HCT116 (cell line): Measurements from ENCODE around the gene PDSS1. TPM values are rescaled to one million over a fixed set of nuclear protein-coding genes. Genes with fewer than 3 reads are reported as not detected.

ENCODE experiments used
- ATAC-seq: fragments of 200-7000 bp; cut with Tn5 transposase; 2 replicates; pipeline ENCODE4 v1.9.1; 2020; ENCODE audit warnings: mild to moderate bottlenecking, moderate library complexity
- BruUV-seq: library from RNA; stranded (reverse); fragments of 400-500 nt; replicated peaks from 2 replicates; lab custom pipeline; 2021; lab: Mats Ljungman, UMichigan
- CTCF ChIA-PET: fragments of 300-600 bp; sonication (Branson Sonifier 250); formaldehyde crosslinking; loops from one replicate; lab custom pipeline; 2021; ENCODE audit warnings: antibody characterized with exemption; lab: Charles Lee
- POLR2A ChIA-PET: fragments of 300-600, 350-600 bp; sonication (Branson Sonifier 250); formaldehyde crosslinking; loops from one replicate; lab custom pipeline; 2021; ENCODE audit warnings: antibody characterized with exemption; lab: Charles Lee
- RAD21 ChIA-PET, 2 experiments: fragments of 300-600 bp; sonication (Branson Sonifier 250); formaldehyde crosslinking; loops; one replicate each; lab custom pipeline; 2023; ENCODE audit warnings: low total read pairs in 2 of 2; ENCODE audit not compliant: uncharacterized antibody in 2 of 2, unreplicated experiment in 2 of 2, low non-redundant PET in 1 of 2; lab: Charles Lee
- DNase-seq: peaks from one replicate; pipeline ENCODE4 v3.0.0-alpha.2; 2010; ENCODE audit warnings: low read depth, low spot score
- H2AFZ ChIP-seq: fragments of 200-600 bp; shearing (Covaris generic), sonication (generic); 2 replicates; pipeline ENCODE4 v1.6.1; 2017; ENCODE audit warnings: low read depth, mixed run types, mixed read lengths, antibody characterized with exemption, low read length; ENCODE audit not compliant: poor library complexity, severe bottlenecking
- H3K27ac ChIP-seq: 2 replicates; pipeline ENCODE4 v1.5.1; 2012; ENCODE audit warnings: low read depth, low read length
- H3K27me3 ChIP-seq: fragments of 200-600 bp; sonication (generic); 2 replicates; pipeline ENCODE4 v1.6.1; 2016; ENCODE audit warnings: mixed run types, low read length, mixed read lengths; ENCODE audit not compliant: insufficient read depth
- H3K36me3 ChIP-seq, 2 experiments: fragments of 200-500 bp in 1 of 2; fragments of 200-600 bp in 1 of 2; sonication (Bioruptor generic) in 1 of 2; sonication (generic) in 1 of 2; 2 replicates each; pipeline versions ENCODE4 v1.5.1 to v1.6.1; 2014 to 2016; ENCODE audit warnings: low read length in 2 of 2, inconsistent platforms in 1 of 2, mixed read lengths in 1 of 2, mixed run types in 1 of 2; ENCODE audit not compliant: insufficient read depth in 2 of 2, control insufficient read depth in 1 of 2
- H3K4me1 ChIP-seq, 2 experiments: fragments of 200-600 bp in 1 of 2; sonication (generic) in 1 of 2; 2 replicates each; pipeline versions ENCODE4 v1.5.1 to v1.6.1; 2012 to 2017; ENCODE audit warnings: low read length in 2 of 2, inconsistent platforms in 1 of 2, mild to moderate bottlenecking in 1 of 2, mixed read lengths in 1 of 2, mixed run types in 1 of 2, moderate library complexity in 1 of 2; ENCODE audit not compliant: insufficient read depth in 2 of 2, control insufficient read depth in 1 of 2
- H3K4me2 ChIP-seq: fragments of 200-600 bp; sonication (generic); 2 replicates; pipeline ENCODE4 v1.6.1; 2017; ENCODE audit warnings: mixed run types, low read length, mixed read lengths
- H3K4me3 ChIP-seq, 2 experiments: fragments of 200-600 bp in 1 of 2; sonication (generic) in 1 of 2; replicated peaks in 1 of 2; 2 replicates each; pipeline ENCODE4 v1.5.1; 2011 to 2016; ENCODE audit warnings: low read length in 2 of 2, control low read depth in 1 of 2, low read depth in 1 of 2, mild to moderate bottlenecking in 1 of 2, mixed read lengths in 1 of 2, mixed run types in 1 of 2
- H3K79me2 ChIP-seq: fragments of 200-600 bp; sonication (generic); 2 replicates; pipeline ENCODE4 v1.6.1; 2017; ENCODE audit warnings: mild to moderate bottlenecking, mixed run types, low read length, moderate library complexity, mixed read lengths; ENCODE audit not compliant: insufficient read depth
- H3K9ac ChIP-seq: fragments of 200-600 bp; sonication (generic); 2 replicates; pipeline ENCODE4 v1.6.1; 2016; ENCODE audit warnings: low read length, mixed read lengths
- H3K9me2 ChIP-seq: fragments of 200-600 bp; sonication (generic), shearing (Covaris generic); 2 replicates; pipeline ENCODE4 v1.6.1; 2017; ENCODE audit warnings: mixed run types, mild to moderate bottlenecking, moderate library complexity; ENCODE audit not compliant: insufficient read depth
- H3K9me3 ChIP-seq, 2 experiments: fragments of 200-500 bp in 1 of 2; fragments of 200-600 bp in 1 of 2; sonication (Bioruptor generic) in 1 of 2; sonication (generic) in 1 of 2; 2 replicates each; pipeline ENCODE4 v1.6.1; 2014 to 2017; ENCODE audit warnings: low read length in 2 of 2, mixed read lengths in 2 of 2, inconsistent platforms in 1 of 2, low read depth in 1 of 2, mild to moderate bottlenecking in 1 of 2, mixed run types in 1 of 2, moderate library complexity in 1 of 2; ENCODE audit not compliant: control insufficient read depth in 1 of 2, insufficient read depth in 1 of 2
- H4K20me1 ChIP-seq: fragments of 200-600 bp; sonication (generic), shearing (Covaris generic); 2 replicates; pipeline ENCODE4 v1.6.1; 2017; ENCODE audit warnings: mixed run types, mild to moderate bottlenecking, moderate library complexity; ENCODE audit not compliant: insufficient read depth
- CEBPB ChIP-seq: IDR thresholded peaks from 2 replicates; pipeline ENCODE4 v1.6.1; 2012; ENCODE audit warnings: low read depth
- EZH2phosphoT487 ChIP-seq: fragments of 200-600 bp; IDR thresholded peaks from 2 replicates; pipeline ENCODE4 v1.6.1; 2018; ENCODE audit warnings: antibody characterized with exemption, borderline replicate concordance
- FOSL1 ChIP-seq: IDR thresholded peaks from 2 replicates; pipeline ENCODE4 v1.6.1; 2012; ENCODE audit warnings: low read depth
- POLR2A ChIP-seq: IDR thresholded peaks from 2 replicates; pipeline ENCODE4 v1.7.0; 2011; ENCODE audit warnings: borderline replicate concordance; ENCODE audit not compliant: insufficient read depth, insufficient read length; ENCODE audit errors: extremely low read depth
- SIN3A ChIP-seq: IDR thresholded peaks from 2 replicates; pipeline ENCODE4 v1.6.1; 2012; ENCODE audit warnings: low read depth
- SP1 ChIP-seq: IDR thresholded peaks from 2 replicates; pipeline ENCODE4 v1.6.1; 2012; ENCODE audit warnings: low read depth
- TCF7L2 ChIP-seq: IDR thresholded peaks from 2 replicates; pipeline ENCODE4 v1.7.0; 2011; ENCODE audit warnings: borderline replicate concordance, inconsistent platforms; ENCODE audit not compliant: insufficient read depth, insufficient read length; ENCODE audit errors: extremely low read depth
- ZFX ChIP-seq: fragments of 450-650 bp; IDR thresholded peaks from 2 replicates; pipeline ENCODE4 v1.6.1; 2017
- ZNF274 ChIP-seq: fragments of 200-500 bp; sonication (Bioruptor generic); IDR thresholded peaks from 2 replicates; pipeline ENCODE4 v1.6.1; 2014; ENCODE audit warnings: mild to moderate bottlenecking, low read depth, low read length, inconsistent platforms
- intact Hi-C: fragments of 100-400 bp; cut with micrococcal nuclease; formaldehyde crosslinking; loops from 2 replicates; pipeline ENCODE4 v1.10.0; 2022
- total RNA-seq: library from RNA; stranded (reverse); gene quantifications from one replicate; pipeline ENCODE4 v1.2.1, GENCODE V29; 2021; ENCODE audit not compliant: unreplicated experiment
- TF ChIP-seq, protein P1 (sequence below): IDR thresholded peaks from 2 replicates; pipeline ENCODE4 v1.6.1; 2011; ENCODE audit warnings: mild to moderate bottlenecking, low read length, moderate library complexity; ENCODE audit not compliant: insufficient replicate concordance; ENCODE audit errors: extremely low read depth
- TF ChIP-seq, protein P2 (sequence below): IDR thresholded peaks from 2 replicates; pipeline ENCODE4 v1.6.1; 2012

PDSS1 gene
- total RNA-seq, 1 experiment from 2014 or later, result 23.5 TPM

DNA sequence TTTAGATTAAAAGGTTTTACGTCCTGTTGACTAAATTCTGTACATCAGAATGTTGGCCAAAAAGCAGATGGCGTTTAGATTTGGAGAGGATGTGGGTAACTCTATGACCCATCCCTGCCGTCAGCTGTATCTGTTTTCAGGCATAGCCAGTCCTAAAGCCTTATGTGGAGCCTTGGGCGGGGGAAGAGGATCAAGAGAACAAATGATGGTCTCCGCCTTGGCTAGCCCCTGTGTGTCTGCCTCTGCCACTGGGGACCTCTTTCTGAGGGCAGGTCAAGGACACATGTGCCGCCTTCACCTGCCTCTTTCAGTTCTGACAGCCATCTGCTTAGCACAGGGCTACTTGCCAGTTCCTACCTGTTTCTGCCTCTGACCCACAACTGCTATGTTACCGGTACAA lies 24.1 kb downstream of the PDSS1 start:
- POLR2A ChIA-PET, result no interaction called here
- CTCF ChIA-PET, result no interaction called here
- no peak for DNase-seq
- Histone ChIP-seq H3K27me3 (no peaks in the 10 kb centered on the region), H3K36me3 (peaks cover 19 to 31% of the 10 kb centered on the region in 2 experiments; a peak in 3 of 4 replicates), H2AFZ (no peak overlapping the region), H3K4me2 (no peak overlapping the region), H3K27ac (no peak overlapping the region), H3K4me1 (peaks cover 0 to 3% of the 10 kb centered on the region in 2 experiments; a peak in 1 of 4 replicates), H3K4me3 (no peak overlapping the region), H3K79me2 (peaks cover 18% of the 10 kb centered on the region), H3K9me2 (no peaks in the 10 kb centered on the region), H4K20me1 (no peaks in the 10 kb centered on the region), H3K9me3 (no peaks in the 10 kb centered on the region), H3K9ac (no peak overlapping the region)
- TF ChIP-seq, protein P1, sequence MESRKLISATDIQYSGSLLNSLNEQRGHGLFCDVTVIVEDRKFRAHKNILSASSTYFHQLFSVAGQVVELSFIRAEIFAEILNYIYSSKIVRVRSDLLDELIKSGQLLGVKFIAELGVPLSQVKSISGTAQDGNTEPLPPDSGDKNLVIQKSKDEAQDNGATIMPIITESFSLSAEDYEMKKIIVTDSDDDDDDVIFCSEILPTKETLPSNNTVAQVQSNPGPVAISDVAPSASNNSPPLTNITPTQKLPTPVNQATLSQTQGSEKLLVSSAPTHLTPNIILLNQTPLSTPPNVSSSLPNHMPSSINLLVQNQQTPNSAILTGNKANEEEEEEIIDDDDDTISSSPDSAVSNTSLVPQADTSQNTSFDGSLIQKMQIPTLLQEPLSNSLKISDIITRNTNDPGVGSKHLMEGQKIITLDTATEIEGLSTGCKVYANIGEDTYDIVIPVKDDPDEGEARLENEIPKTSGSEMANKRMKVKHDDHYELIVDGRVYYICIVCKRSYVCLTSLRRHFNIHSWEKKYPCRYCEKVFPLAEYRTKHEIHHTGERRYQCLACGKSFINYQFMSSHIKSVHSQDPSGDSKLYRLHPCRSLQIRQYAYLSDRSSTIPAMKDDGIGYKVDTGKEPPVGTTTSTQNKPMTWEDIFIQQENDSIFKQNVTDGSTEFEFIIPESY, result no peak
- TF ChIP-seq CEBPB (no peak), ZNF274 (no peak), TCF7L2 (no peak), SIN3A (no peak), SP1 (no peak), FOSL1 (no peak), EZH2phosphoT487 (no peak), ZFX (no peak), POLR2A (no peak)
- TF ChIP-seq, protein P2, sequence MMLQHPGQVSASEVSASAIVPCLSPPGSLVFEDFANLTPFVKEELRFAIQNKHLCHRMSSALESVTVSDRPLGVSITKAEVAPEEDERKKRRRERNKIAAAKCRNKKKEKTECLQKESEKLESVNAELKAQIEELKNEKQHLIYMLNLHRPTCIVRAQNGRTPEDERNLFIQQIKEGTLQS, result no peak
- intact Hi-C loops, result no loop called here
- no peak for ATAC-seq
- RAD21 ChIA-PET, result no interaction called here
- BruUV-seq, result no TSS peak
